A673 (cell line): ENCODE results near the gene INHA.

Source experiments
- CTCF ChIP-seq: fragments of 300-800, 200-600 bp; sonication (generic); conservative IDR thresholded peaks from 2 replicates; pipeline ENCODE4 v1.5.1; 2017; ENCODE audit warnings: low read depth, mild to moderate bottlenecking, antibody characterized with exemption, low read length, moderate library complexity, mixed read lengths
- EZH2 ChIP-seq: fragments of 200-600 bp; sonication (generic); IDR thresholded peaks from 2 replicates; pipeline ENCODE4 v1.6.1; 2017; ENCODE audit warnings: borderline replicate concordance, low read depth, mild to moderate bottlenecking, mixed read lengths, antibody characterized with exemption, low read length; ENCODE audit not compliant: poor library complexity, severe bottlenecking

- TF ChIP-seq CTCF = no peak
- no peak for TF ChIP-seq EZH2
These were observed 35.1 kb upstream of the INHA start for GRCh38 chr2:219536967-219537366.
